Ovary (tissue), 9 donors: ENCODE measurements around the gene WASF2. TPM values are rescaled to one million over a fixed set of nuclear protein-coding genes. Genes with fewer than 3 reads are reported as not detected.

Experiments
- DNase-seq, 5 donors: peaks; one replicate each; pipeline ENCODE4 v3.0.0-alpha.2; 2019 to 2020
- H3K27ac ChIP-seq, 2 donors: fragments of 200-600 bp; one replicate each; pipeline versions ENCODE4 v1.5.1 to v1.8.0; 2019 to 2022
- H3K27me3 ChIP-seq: fragments of 200-600 bp; one replicate; pipeline ENCODE4 v1.8.0; 2022
- H3K36me3 ChIP-seq: fragments of 200-600 bp; sonication (generic); one replicate; pipeline ENCODE4 v1.5.1; 2019
- H3K4me1 ChIP-seq: one replicate; pipeline ENCODE4 v1.8.1; 2013; ENCODE audit warnings: mild to moderate bottlenecking, moderate library complexity; ENCODE audit not compliant: insufficient read depth
- H3K4me3 ChIP-seq: fragments of 200-600 bp; sonication (generic); one replicate; pipeline ENCODE4 v1.5.1; 2017
- H3K9me3 ChIP-seq, 2 donors: fragments of 200-600 bp in 1 of 2; sonication (generic) in 1 of 2; one replicate each; pipeline versions ENCODE4 v1.5.1 to v1.8.1; 2013 to 2019; ENCODE audit warnings: mild to moderate bottlenecking in 1 of 2, moderate library complexity in 1 of 2
- CTCF ChIP-seq, 3 donors: fragments of 450-650 bp in 2 of 3; fragments of 200-600 bp in 1 of 3; IDR thresholded peaks; one replicate each; pipeline versions ENCODE4 v1.5.1 to v1.8.0; 2016 to 2022; ENCODE audit warnings: antibody characterized with exemption in 3 of 3, mild to moderate bottlenecking in 1 of 3
- EP300 ChIP-seq: sonication (generic); formaldehyde crosslinking; IDR thresholded peaks from one replicate; pipeline ENCODE4 v1.6.1; 2017; ENCODE audit warnings: antibody characterized with exemption
- POLR2A ChIP-seq: fragments of 450-650 bp; IDR thresholded peaks from one replicate; pipeline ENCODE4 v1.6.1; 2017; ENCODE audit warnings: antibody characterized with exemption, mild to moderate bottlenecking, moderate library complexity
- WGBS, 3 donors: extraction: QIAGEN DNeasy Blood & Tissue Kit in 1 of 3; methylation state at CpG; one replicate each; pipeline versions ENCODE4 v1.1.5 to v1.1.7; 2013 to 2017; 5-methylcytosine and 5-hydroxymethylcytosine counted together
- intact Hi-C, 4 donors: fragments of 100-400 bp; cut with DNase I; formaldehyde crosslinking; loops; one replicate each; pipeline versions ENCODE4 v1.11.0 to v1.15.1; 2022 to 2023
- polyA plus RNA-seq, 2 donors: library from polyadenylated mRNA; stranded (reverse); fragments of 200-250 nt in 1 of 2; fragments of 350-450 nt in 1 of 2; fragmentation: Illumina TruSeq in 1 of 2; extraction: RNeasy Lipid Tissue Mini Kit (QIAGEN cat#74804) in 1 of 2; gene quantifications; one replicate each; pipeline ENCODE4 v1.2.3, GENCODE V29; 2013 to 2014
- total RNA-seq, 7 donors: library from RNA; depleted of rRNA in 2 of 7; stranded (reverse); fragments of >200 nt in 2 of 7; fragmentation: NEBNext Ultra II Directional in 3 of 7; extraction: Animal tissue kit (Norgen Biotek cat#: 25700) in 3 of 7; gene quantifications; one replicate each; pipeline versions ENCODE4 v1.1.0 to v1.2.4, GENCODE V29; 2016 to 2023
- donor health status: DM: no; HTN: no; CAD: no; lungs with moderate emphysema.
- donor health status: DM: no; HTN: no; CAD: no.
- donor health status: Bipolar disorder and iron deficiency.
- donor health status: DM: yes; HTN: yes; CAD: no.
- donor health status: DM: no; HTN: no; CAD: no.
- donor health status: DM: yes; HTN: yes; CAD: no.

Gene WASF2
- total and polyA plus RNA-seq, 9 donors = 28.0 to 233 (median 153) TPM

GRCh38 chr1:27446496-27447020, 43.4 kb downstream of the WASF2 start:
- Histone ChIP-seq H3K27me3 (no peaks in the 10 kb centered on the region), H3K27ac (no peak overlapping the region), H3K4me1 (no peaks in the 10 kb centered on the region), H3K4me3 (no peak overlapping the region), H3K36me3 (no peaks in the 10 kb centered on the region), H3K9me3 (no peaks in the 10 kb centered on the region)
- TF ChIP-seq EP300 (no peak), CTCF (IDR thresholded peaks at IDR 0.05) (no peak), POLR2A (no peak)
- no peak for DNase-seq
- intact Hi-C loops = no loop called here
- WGBS, 3 donors = 91 to 96% (median 96%) methylated on average over 6 of the region's 6 CpGs

GRCh38 chr1:27445177-27445936, 44.6 kb downstream of the WASF2 start:
- intact Hi-C loops = no loop called here
- no peaks in the 10 kb centered on the region for H3K9me3 ChIP-seq
- H3K4me1 ChIP-seq = no peaks in the 10 kb centered on the region
- 37 to 47% (median 43%) methylated on average over 4 of the region's 4 CpGs for WGBS, 3 donors
- H3K4me3 ChIP-seq = no peak overlapping the region
- no peaks in the 10 kb centered on the region for H3K36me3 ChIP-seq
- no peak overlapping the region for H3K27ac ChIP-seq
- no peak for DNase-seq
- no peak for TF ChIP-seq CTCF (IDR thresholded peaks at IDR 0.05)
- TF ChIP-seq EP300 = no peak
- TF ChIP-seq POLR2A = no peak
- H3K27me3 ChIP-seq = no peaks in the 10 kb centered on the region

GRCh38 chr1:27444632-27445031, 45.3 kb downstream of the WASF2 start:
- Histone ChIP-seq H3K4me3 (no peak overlapping the region), H3K9me3 (no peaks in the 10 kb centered on the region), H3K27me3 (no peaks in the 10 kb centered on the region), H3K27ac (no peak overlapping the region), H3K36me3 (no peaks in the 10 kb centered on the region), H3K4me1 (no peaks in the 10 kb centered on the region)
- no peak for DNase-seq
- intact Hi-C loops = no loop called here
- WGBS, 3 donors = 18 to 31% (median 19%) methylated on average over 1 of the region's 1 CpG
- no peak for TF ChIP-seq CTCF (IDR thresholded peaks at IDR 0.05)
- TF ChIP-seq POLR2A = no peak

GRCh38 chr1:27439150-27439549, 50.8 kb downstream of the WASF2 start:
- intact Hi-C loops = loop anchor here in 3 of 4 donors (10.0 kb wide), 1 partner anchor 46 kb away; no protein-coding TSS in a partner anchor
- H3K36me3 ChIP-seq = no peaks in the 10 kb centered on the region
- H3K27ac ChIP-seq = no peak overlapping the region
- DNase-seq = no peak
- TF ChIP-seq CTCF (IDR thresholded peaks at IDR 0.05) = no peak
- TF ChIP-seq POLR2A = no peak
- TF ChIP-seq EP300 = no peak
- WGBS, 3 donors = 43 to 44% (median 44%) methylated on average over 2 of the region's 2 CpGs
- peaks cover 17% of the 10 kb centered on the region for H3K4me1 ChIP-seq
- no peak overlapping the region for H3K4me3 ChIP-seq
- H3K9me3 ChIP-seq = no peaks in the 10 kb centered on the region
- H3K27me3 ChIP-seq = no peaks in the 10 kb centered on the region
